ENCODE results near the gene CDKN2C.
A peak's percentile ranks its signal among the peaks of the same experiment; 100 is the strongest.
"Not testable (repeated sequence)": the region's sequence is repeated elsewhere in the genome, so short reads cannot be mapped to it uniquely, and the experiment has no call there.

Gene CDKN2C

GRCh38 chr1:50969611-50970508 lies at the start of gene CDKN2C:
Gene CDKN2C (plus strand): TSS chr1:50970245. CDS start chr1:50970369, 124 bp downstream.
- DNase-seq = peak; percentile 94
- in situ Hi-C loops (cut with MboI; ENCODE audit: low pct_unique_long_range_greater_than_20kb, low sequenced_read_pairs) = no loop called here

DNA sequence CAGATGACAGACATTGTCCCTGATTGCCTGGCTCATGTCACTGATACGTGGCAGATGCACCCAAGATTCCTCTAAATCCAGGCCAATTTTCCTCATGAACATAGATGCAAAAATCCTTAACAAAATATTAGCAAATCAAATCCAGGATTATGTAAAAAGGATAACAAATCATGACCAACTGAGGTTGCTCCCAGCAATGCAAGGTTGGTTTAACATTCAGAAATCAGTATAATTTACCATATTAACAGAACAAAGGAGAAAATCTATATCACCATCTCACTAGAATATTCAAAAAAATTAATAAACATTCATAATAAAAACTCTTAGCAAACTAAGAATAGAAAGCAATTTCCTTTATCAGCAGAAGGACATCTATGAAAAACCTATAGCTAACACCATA lies 49.6 kb upstream of the CDKN2C start:
- in situ Hi-C loops (cut with MboI; ENCODE audit: low pct_unique_long_range_greater_than_20kb, low sequenced_read_pairs) = no loop called here
- no peak for DNase-seq

- in situ Hi-C loops (cut with MboI; ENCODE audit: low pct_unique_long_range_greater_than_20kb, low sequenced_read_pairs) = no loop called here
- no peak for DNase-seq
These were observed 49.0 kb upstream of the CDKN2C start for GRCh38 chr1:50921029-50921428.

- no peak for DNase-seq
- in situ Hi-C loops (cut with MboI; ENCODE audit: low pct_unique_long_range_greater_than_20kb, low sequenced_read_pairs) = no loop called here
These were observed 46.5 kb upstream of the CDKN2C start for GRCh38 chr1:50923564-50923963.

DNA sequence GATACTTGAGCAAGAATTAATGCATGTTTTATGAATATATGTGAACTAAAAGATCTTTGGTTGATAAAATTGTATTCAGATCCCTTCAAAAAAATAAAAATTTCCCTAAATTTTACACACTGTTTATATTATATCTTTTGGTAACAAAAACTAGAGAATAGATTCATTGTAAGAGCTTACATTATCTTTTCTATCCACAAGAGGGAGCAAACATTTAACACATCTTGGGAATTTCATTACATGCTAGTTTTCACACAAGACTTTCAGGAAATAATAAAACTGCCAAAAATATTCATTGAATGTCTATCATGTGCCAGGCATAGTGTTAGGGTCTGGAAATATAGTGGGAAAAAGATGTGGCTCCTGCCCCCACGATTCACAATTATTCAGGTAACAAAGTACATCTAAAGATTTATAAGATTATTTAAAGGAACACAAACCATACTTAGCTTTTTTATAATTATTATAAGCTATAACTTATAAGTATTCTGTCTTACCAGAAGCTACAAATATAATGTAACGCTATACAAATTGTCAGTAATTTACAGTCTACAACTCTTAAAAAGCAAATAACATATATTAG lies 40.6 kb upstream of the CDKN2C start:
- in situ Hi-C loops (cut with MboI; ENCODE audit: low pct_unique_long_range_greater_than_20kb, low sequenced_read_pairs) = no loop called here
- peak; percentile 58 for DNase-seq

- DNase-seq = no peak
- in situ Hi-C loops (cut with MboI; ENCODE audit: low pct_unique_long_range_greater_than_20kb, low sequenced_read_pairs) = no loop called here
These were observed 39.9 kb upstream of the CDKN2C start for GRCh38 chr1:50930193-50930592.

- in situ Hi-C loops (cut with MboI; ENCODE audit: low pct_unique_long_range_greater_than_20kb, low sequenced_read_pairs) = no loop called here
- peak; percentile 83 for DNase-seq
These were observed 38.9 kb upstream of the CDKN2C start for GRCh38 chr1:50930965-50931737.

- DNase-seq; in situ Hi-C loops (cut with MboI; ENCODE audit: low pct_unique_long_range_greater_than_20kb, low sequenced_read_pairs): not testable (repeated sequence)
These were observed 38.0 kb upstream of the CDKN2C start for GRCh38 chr1:50932043-50932442.

- DNase-seq; in situ Hi-C loops (cut with MboI; ENCODE audit: low pct_unique_long_range_greater_than_20kb, low sequenced_read_pairs): not testable (repeated sequence)
These were observed 36.3 kb upstream of the CDKN2C start for GRCh38 chr1:50933770-50934169.

DNA sequence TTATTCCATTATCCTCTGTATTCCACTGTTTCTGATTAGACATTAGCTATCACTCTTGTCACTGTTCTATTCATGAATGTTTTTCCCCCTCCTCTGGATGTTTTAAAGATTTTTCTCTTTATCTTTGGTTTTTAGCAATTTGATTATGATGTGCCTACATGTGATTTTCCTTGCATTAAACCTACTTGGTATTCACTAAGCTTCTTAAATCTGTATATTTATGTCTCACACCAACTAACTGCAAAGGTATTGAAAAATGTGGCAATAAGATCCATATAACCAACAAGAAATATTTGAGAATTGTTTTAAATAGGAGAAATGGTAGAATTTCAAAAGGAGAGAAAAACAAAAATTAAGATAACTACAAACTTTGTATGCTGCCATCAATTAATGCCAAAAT lies 35.2 kb upstream of the CDKN2C start:
- in situ Hi-C loops (cut with MboI; ENCODE audit: low pct_unique_long_range_greater_than_20kb, low sequenced_read_pairs) = no loop called here
- no peak for DNase-seq

GRCh38 chr1:50935276-50935675 lies 34.8 kb upstream of the CDKN2C start:
- DNase-seq; in situ Hi-C loops (cut with MboI; ENCODE audit: low pct_unique_long_range_greater_than_20kb, low sequenced_read_pairs): not testable (repeated sequence)

DNA sequence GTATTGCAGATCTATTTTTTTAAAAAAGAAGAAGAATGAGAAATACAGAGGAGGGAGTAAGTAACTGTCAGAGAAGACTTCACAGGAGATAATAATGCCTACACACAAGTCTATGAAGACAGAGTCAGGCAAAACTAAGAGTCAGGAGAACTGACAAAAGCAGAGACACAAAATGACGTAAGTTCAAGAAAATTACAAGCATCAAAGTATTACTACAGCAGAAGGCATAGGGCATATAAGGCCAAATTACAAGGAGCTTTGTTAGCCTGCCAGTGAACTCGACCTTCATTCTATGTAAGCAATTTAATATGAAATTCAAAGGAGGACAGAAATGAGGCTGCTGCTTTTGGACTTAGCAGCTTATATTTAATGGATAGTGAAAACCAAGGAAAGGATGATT lies 33.7 kb upstream of the CDKN2C start:
- no peak for DNase-seq
- in situ Hi-C loops (cut with MboI; ENCODE audit: low pct_unique_long_range_greater_than_20kb, low sequenced_read_pairs) = no loop called here

- in situ Hi-C loops (cut with MboI; ENCODE audit: low pct_unique_long_range_greater_than_20kb, low sequenced_read_pairs) = no loop called here
- DNase-seq = no peak
These were observed 29.8 kb upstream of the CDKN2C start for GRCh38 chr1:50940291-50940690.

GRCh38 chr1:50942334-50942733 lies 27.7 kb upstream of the CDKN2C start:
- in situ Hi-C loops (cut with MboI; ENCODE audit: low pct_unique_long_range_greater_than_20kb, low sequenced_read_pairs) = no loop called here
- no peak for DNase-seq

DNA sequence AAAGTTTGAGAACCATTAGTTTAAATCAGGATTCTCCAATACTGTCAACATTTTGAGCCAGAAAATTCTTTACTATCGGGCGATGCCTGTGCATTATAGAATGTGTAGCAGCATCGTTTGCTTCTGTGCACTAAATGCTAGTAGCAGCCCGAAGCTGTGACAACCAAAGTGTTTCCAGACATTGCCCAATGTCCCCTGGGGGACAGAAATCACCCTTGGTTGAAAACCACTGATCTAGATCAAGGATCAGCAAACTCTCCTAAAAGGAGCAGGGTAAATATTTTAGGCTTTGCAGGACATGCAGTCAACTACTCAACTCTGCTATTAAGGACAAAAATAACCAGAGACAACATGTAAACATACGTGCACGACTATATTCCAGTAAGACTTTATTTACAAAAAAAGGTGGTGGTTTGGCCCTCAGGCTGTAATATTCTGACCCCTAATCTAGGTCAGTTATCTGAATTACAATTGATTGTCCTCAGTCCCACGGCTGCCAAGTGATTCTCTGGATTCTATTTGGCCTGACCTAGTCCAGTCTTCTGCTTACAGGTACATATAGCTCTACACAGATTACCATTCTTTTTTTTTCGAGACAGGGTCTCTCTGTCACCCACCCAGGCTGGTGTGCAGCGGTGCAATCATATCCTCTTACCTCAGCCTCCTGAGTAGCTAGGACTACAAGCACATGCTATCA lies 20.6 kb upstream of the CDKN2C start:
- in situ Hi-C loops (cut with MboI; ENCODE audit: low pct_unique_long_range_greater_than_20kb, low sequenced_read_pairs) = no loop called here

DNA sequence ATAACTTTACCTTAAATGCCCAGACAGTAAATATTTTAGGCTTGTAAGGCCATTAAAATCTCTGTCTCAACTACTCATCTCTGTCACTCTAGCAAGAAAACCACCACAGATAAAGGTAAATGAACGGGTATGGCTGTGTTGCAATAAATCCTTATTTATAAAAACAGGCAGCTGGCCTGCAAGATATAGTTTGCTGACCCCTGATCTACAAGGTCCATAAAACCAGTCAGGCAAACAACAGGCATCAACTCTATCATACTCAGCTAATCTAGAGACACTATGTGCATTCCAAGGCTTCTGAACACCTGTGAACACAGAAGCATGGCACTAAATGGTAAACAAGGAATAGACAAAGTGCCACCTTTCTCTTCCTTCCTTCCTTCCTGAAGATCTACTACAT lies 19.6 kb upstream of the CDKN2C start:
- DNase-seq = no peak
- in situ Hi-C loops (cut with MboI; ENCODE audit: low pct_unique_long_range_greater_than_20kb, low sequenced_read_pairs) = no loop called here

More for the DNA sequence above, 20.6 kb upstream of the CDKN2C start:
- DNase-seq = no peak

GRCh38 chr1:50952566-50952965 lies 17.5 kb upstream of the CDKN2C start:
- DNase-seq; in situ Hi-C loops (cut with MboI; ENCODE audit: low pct_unique_long_range_greater_than_20kb, low sequenced_read_pairs): not testable (repeated sequence)

DNA sequence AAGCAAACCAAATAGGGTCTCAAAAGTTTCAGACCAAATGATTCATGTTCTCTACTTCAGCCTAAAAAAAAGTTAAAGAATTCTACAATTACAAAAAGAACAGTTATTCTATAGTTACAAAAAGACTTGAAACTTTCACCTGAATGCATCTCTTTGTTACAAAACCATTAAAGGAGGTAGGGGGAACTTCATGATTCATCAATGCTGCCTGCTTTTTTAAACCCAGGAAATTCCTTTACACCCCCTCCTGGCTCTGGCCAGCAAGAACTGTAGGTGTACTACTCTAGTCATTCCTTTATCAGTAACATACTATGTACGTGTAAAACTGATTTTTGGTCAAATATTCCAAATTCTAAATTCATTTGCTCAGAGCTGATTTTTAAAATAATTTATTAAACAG lies 14.9 kb upstream of the CDKN2C start:
- in situ Hi-C loops (cut with MboI; ENCODE audit: low pct_unique_long_range_greater_than_20kb, low sequenced_read_pairs) = no loop called here
- no peak for DNase-seq

DNA sequence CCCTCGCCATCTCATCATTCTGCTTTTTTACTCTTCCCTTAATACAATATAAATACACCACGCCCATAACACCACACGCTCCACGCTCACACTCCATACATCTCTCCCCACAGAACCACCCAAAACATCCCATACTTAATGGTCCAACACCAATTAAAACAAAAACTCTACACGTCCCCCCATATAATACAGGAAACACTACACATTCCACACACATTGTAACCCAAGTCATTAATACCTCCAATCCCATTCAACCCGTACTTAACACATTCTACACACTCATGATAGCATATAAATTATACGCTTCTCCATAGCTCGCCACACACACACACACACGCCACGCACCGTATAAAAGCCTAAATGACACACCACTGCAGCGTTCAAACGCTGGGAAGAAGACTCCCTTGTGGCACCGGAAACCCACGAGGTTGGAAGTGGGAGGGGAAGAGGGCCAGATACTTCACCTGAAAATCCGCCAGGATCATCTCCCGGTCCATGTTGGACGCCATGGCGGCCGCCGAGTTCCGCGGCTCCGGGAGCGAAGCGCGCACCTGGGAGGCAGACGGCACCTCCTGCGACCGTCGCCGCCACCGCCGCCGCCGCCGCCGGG lies 10.6 kb upstream of the CDKN2C start:
- in situ Hi-C loops (cut with MboI; ENCODE audit: low pct_unique_long_range_greater_than_20kb, low sequenced_read_pairs) = no loop called here
- peak; percentile 57 for DNase-seq

Measured in KBM-7 (cell line).